GM18511 (cell line): Measurements from ENCODE around the gene GAPT.
A peak's percentile ranks its signal among the peaks of the same experiment; 100 is the strongest.

ENCODE experiments used
- ATAC-seq: cut with Tn5 transposase; IDR thresholded peaks from one replicate; pipeline ENCODE4 v1.9.1; 2021; ENCODE audit warnings: mild to moderate bottlenecking, moderate library complexity; ENCODE audit not compliant: unreplicated experiment

GAPT gene

DNA sequence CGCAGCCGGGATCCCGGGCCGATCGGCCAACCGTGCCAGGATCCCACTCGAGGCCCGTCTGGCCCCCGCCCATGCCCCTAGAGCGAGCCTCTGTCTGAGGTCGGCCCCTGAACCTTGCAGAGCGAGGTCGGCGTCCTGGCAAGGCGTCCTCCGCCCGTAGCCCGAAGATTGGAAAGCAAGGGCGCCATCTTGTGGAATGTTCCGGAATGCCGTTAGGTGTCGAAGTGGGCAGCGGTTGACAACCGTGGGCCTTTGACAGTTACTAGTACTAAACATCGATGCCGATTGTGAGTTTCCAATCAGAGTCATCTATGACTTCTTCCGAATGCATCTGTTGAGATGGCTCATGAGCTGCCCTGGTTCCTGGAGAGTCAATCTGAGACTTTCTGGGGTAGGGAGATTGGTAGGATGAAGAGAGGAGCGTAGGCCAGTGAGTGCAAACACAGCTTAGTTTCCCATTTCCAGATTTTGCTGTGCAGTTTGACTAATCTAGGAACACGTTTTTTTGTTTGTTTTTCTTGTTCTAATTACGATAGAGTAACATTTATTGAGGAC lies 30.4 kb upstream of the GAPT start:
- ATAC-seq: peak; percentile 78

DNA sequence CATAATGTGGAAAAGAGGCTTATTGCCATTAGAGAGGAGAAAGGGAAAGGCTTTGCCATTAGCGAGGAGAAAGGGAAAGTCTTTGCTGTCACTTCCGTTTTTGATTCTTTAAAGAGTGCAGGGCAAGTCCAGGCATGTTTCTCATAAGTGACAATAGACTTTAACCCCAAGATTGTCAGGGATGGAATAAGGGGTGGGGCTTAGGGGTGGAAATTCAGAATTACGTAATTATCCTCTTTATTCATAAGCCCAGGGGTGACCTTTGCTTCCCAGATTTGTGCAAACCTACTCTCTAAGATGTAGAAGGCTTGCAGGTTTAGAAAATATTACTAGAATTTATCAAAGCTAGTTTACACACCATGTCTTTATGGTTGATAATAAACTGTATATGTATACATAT lies 29.1 kb upstream of the GAPT start:
- no peak for ATAC-seq

DNA sequence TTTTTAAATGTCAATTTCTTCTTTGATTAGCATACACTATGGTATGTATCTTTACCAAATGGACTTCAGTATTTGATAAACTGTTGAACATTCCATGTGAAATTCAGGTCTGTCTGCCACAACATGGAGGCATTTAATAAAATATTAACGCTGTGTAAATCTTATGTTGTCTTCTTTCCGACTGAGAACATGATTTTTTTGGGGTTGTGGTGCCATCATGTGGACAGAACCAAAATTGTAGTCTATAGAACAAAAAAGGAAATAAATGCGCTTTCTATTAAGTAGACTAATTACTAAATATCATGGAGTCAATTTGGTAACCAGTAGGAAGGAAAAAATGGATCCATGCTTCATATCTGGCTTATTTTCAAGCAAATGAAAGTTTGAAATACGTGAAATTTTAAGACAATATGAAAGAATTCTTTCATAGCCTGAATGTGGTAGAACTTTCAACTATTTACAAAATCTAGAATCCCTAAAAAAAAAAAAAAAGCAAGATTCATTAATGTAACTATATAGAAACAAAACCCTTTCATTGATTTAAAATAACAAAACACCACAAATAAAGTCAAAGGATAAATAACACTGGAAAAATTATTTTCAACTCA lies 28.5 kb upstream of the GAPT start:
- no peak for ATAC-seq

DNA sequence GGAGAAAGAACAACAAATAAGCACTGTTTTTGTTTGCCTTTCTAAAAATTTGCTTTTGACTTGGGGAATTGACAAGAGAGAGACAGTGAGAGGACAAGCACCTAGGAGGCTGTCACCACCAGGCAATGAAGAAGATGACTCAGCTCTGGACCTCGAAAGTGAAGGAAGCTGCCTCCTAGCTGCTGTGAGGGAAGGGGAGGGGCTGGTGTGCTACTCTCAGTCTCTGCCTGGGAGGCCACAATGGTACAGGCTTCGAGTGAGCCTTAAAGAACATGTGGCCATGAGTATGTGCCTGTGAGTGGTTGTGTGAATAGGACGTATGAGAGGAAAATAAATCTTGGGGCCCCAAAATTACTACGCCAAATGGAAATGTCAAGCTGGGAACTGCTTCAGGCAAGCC lies 24.3 kb upstream of the GAPT start:
- ATAC-seq: peak; percentile 100

DNA sequence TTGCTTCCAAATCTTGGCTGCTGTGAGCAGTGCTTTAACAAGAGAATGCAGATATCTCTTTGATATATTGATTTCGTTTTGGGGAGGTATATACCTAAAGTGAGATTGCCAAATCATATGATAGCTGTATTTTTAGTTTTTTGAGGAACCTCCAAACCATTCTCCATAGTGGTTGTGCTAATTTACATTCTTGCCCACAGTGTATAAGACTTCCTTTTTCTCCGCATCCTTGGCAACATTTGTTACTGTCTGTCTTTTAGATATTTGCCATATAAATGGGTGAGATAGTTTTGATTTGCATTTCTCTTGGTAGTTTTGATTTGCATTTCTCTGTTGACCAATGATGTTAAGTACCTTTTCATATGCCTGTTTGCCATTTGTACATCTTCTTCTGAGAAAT lies 21.3 kb upstream of the GAPT start:
- ATAC-seq: no peak

DNA sequence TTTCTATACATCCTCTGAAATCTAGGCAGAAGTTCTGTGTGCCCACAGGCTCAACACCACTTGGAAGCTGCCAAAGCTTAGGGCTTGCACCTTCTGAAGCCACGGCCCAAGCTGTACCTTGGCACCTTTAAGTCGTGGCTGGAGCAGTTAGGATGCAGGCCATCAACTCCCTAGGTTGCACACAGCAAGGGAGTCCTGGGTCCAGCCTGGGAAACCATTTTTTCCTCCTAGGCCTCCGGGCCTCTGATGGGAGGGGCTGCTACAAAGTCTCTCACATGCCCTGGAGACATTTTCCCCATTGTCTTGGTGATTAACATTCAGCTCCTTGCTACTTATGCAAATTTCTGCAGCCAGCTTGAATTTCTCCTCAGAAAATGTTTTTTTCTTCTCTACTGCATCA lies 15.8 kb upstream of the GAPT start:
- ATAC-seq: no peak

DNA sequence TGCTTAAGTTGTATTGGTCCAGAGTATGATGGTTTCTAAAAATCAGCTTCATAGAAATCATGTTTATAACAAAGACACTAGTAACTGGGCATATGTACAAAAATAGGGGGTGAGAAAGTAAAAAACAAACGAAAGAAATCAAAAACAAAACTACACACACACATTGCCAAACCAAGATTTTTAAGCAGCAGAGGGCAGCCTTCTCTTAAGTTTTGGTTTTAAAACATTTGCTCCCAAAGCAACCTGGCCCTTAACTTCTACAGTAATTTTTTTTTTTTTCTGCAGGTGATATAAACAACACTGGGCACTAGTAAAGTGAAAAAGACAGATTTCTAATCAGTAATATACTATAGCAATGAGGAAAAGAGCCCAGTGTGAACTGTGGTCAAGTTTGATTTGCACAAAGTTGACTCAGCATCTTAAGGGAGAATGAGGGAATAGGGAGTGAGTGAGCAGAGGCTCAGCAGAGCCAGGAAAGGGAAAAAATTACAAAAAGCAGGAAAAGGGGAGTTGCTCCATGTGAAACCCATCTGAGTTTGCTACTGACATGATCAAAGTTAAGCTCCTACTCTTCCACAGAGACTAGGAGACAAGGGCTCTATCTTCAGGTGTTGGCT lies 13.4 kb upstream of the GAPT start:
- no peak for ATAC-seq

DNA sequence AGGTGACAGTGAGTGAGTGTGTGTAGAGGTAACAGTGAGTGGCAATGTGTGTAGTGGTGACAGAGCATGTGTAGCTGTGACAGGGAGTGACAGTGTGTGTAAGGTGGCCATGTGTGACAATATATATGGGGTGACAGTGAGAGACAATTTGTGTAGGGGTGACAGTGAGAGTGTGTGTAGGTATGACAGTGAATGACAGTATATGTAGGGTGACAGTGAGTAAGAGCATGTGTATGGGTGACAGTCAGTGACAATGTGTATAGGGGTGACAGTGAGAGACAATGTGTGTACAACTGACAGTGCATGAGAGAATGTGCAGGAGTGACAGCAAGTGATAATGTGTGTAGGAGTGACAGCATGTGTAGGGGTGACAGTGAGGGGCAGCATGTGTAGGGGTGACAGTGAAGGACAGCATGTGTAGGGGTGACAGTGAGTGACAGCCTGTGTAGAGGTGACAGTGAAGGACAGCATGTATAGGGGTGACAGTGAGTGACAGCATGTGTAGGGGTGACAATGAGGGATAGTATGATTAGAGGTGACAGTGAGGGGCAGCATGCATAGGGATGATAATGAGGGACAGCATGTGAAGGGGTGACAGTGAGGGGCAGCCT lies 10.1 kb upstream of the GAPT start:
- no peak for ATAC-seq

DNA sequence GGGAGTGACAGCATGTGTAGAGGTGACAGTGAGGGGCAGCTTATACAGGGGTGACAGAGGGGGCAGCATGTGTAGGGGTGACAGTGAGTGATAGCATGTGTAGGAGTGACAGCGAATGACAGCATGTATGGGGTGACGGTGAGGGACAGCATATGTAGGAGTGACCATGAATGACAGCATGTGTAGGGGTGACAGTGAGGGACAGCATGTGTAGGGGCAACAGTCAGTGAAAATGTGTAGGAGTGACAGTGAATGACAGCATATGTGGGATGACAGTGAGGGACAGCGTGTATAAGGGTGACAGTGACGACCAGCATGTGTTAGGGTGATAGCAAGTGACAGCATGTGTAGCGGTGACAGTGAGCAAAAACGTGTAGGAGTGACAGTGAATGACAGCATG lies 9.4 kb upstream of the GAPT start:
- no peak for ATAC-seq

DNA sequence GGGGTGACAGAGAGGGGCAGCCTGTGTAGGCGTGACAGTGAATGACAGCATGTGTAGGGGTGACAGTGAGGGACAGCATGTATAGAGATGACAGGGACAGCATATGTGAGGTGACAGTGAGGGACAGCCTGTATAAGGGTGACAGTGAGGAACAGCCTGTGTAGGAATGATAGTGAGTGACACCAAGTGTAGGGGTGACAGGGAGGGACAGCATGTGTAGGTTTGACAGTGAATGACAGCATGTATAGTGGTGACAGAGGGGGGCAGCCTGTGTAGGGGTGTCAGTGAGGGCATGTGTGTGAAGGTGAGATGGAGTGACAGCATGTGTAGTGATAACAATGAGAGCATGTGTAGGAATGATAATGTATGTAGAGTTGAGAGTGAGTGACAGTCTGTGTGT lies 8.7 kb upstream of the GAPT start:
- no peak for ATAC-seq

DNA sequence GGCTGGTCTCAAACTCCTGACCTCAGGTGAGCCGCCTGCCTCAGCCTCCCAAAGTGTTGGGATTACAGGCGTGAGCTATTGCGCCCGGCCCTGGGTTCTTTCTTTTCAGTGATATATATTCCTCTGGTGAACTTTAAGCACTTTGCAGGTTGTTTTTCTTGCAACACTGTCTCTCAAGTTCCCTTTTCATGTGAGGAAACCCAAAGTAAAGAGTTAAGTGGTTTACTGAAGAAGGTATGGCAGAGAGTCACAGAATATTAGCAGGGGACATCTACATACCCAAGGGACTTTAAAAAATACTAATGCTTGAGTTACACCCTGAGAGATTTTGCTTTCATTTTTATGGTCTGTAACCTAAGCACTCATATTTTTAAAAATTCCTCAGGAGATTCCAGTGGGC lies 6.7 kb upstream of the GAPT start:
- no peak for ATAC-seq

DNA sequence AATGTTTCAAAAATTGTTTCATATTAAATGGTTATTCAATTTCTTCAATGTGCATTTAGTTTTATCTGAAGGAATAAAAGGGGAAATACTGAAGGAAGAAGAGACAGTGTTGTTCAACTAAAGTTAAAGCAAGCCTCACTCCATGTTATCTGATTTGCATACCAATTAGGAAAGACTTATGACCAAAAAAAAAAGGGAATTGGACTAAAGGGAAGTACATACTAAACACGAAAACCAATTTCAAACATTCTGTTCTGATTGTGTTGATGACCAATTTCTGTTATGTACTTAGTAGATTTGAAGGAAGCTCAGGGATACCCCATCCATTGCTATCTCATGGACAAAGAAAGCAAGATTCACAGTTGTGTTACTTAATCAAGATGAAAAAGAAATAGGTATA lies 4.9 kb upstream of the GAPT start:
- ATAC-seq: no peak

DNA sequence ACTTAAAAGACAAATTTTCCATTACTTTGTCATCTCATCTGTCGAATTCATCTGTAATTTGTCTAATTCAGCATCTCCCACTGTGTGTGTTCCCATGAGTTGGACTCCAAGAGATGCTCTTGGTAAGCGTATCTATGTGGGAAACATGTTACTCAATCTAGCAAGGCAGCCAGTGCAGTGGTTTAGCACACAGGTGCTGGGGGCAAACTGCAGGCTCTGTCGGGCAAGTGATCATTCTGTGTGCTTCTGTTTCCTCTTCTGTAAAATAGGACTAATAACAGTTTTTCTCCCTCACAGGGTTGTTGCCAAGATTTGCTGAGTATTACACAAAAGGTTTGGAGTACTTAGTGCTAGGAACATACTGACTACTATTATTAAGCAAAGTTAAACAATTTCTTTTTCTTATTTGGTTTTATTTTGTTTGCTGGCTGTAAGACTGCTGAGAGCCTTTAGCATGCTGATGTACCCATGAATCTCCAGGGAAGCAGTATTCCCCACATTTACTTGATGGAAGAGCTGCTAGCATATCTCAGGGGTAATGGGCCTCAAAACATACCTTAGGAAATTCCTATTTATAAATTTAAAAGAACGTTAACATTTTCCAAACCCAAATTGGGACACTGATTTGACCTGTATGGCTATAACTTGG lies 709 bp upstream of the GAPT start:
- ATAC-seq: peak; percentile 55

DNA sequence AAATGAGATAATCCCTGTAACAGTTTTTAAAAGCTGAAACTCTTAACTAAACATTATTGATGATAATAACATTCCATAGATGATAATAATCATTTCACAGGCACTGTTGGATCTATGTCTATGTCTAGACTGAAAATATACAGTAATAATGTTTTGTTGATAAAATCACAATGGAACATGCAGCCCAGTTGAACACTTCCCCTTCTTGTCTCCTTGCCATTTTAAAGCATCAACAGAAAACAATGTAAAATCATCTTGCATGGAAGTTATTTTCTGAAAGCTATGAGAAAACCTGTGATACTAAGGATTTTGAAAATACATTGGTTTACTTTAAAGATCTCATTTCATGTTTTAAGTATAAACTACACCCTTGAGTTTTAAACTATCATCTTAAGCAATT lies 1.9 kb downstream of the GAPT start:
- ATAC-seq: no peak

DNA sequence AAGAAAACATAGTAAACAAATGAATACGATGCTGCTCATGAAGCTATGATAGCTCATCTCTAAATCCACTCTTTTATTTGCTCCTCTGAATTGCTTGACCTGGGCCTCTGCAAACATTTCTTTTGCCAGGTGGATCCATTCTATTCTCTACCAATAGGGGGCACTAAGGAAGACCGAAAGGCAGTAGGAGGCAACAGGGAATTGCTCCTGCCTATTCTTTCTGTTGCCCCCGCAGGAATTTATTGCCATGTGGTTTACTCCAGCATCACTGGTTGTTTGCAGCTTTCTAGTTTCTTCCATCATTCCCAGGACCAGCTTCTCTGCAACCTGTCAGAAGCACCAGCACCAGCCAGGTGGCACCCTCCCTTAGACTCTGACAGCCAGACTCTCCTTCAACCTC lies 5.3 kb downstream of the GAPT start:
- ATAC-seq: no peak

DNA sequence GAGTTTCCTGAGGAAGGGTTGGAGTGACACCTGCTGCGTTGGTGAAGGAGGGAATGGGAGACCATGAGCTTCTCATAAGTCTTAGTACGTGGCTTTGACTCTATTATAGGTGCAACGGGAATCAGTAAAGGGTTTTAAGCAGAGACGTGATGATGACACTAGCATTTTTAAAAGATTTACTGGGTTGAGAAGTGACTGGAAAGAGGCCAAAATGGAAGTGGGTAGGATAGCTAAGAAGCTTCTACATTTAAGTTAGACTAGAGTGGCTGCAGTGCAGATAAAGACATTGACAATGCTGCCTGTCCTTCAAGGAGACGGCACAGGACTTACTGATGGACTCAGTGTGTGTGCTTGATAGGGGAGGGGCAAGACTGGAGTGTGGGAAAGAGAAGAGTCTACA lies 6.2 kb downstream of the GAPT start:
- ATAC-seq: no peak

DNA sequence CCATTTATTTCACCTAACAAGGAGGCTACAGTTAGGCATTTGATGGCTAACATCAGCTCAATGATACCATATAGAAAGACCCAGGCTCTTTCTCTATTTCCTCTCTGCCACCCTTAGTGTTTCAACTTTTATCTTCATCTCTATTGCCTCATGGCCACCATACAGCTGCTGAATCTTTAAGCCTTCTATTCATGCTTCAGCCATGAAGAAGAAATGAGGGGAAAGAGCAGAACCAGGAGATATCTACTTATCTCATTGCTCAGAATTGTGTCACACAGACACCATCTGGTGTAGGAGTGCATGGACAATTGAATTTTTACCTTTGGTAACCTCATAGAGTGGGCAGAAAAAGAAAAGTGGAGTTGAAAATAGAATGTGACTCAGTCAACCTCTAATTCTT lies 6.7 kb downstream of the GAPT start:
- ATAC-seq: no peak

DNA sequence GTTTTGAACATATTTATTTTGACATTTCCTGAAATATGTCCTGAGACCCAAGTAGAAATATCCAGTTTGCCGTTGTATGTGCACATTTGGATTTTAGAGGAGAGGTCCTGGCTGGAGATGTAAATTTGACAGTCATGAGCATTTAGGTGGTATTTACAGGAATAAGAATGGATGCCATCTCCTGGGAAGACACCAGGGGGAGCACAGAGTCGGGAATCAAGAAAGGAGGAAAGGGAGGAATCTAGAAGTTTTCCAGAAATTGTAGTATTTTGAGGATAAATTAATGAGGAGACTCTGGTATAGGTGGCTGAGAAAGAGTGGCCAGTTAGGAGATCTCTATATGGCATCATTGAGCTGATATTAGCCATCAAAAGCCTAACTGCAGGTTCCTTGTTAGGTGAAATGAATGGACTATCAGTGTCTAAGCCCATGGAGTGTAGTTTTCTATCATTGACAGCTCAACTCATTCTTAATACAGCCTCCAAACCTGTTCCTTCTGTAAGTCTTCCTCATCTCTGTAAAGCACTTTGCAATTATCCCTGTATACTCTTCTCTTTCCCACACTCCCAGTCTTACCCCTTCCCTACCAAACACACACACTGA lies 7.2 kb downstream of the GAPT start:
- ATAC-seq: no peak

DNA sequence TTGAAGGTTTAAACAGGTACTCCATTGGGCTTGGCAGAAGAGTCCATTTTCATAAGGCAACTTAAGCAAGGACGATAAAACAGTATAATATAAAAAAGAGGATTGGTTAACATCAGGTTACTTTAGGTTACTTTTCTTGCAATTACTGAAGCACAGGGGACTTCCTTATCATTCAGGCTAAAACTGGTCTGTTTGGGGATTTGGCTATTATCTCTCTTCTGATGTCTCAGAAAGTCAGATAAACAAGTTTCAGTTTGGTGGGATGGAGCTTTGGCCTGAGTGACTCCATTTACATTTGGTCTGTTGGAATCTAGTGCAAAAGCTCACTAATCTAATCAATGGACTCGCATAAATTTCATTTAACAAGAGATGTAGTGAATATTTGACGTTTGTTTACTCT lies 8.0 kb downstream of the GAPT start:
- no peak for ATAC-seq

DNA sequence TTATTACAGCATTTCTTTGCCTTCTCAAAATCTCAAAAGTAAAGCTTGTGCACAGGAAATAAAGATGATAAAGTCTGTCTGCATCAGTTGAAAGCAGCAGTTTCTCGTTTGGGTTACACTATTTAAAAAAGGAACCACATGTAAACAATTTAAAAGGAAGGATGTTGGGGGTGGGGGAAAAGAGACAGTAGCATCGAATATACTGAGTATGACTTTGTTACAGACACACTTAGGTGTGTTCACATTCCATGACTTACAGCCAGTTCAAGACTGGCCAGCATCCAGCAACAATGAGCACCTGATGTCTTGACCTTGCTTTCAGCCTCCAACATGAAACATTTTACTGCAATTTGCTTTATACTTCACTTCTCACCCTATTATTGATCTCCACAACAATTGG lies 8.7 kb downstream of the GAPT start:
- no peak for ATAC-seq

DNA sequence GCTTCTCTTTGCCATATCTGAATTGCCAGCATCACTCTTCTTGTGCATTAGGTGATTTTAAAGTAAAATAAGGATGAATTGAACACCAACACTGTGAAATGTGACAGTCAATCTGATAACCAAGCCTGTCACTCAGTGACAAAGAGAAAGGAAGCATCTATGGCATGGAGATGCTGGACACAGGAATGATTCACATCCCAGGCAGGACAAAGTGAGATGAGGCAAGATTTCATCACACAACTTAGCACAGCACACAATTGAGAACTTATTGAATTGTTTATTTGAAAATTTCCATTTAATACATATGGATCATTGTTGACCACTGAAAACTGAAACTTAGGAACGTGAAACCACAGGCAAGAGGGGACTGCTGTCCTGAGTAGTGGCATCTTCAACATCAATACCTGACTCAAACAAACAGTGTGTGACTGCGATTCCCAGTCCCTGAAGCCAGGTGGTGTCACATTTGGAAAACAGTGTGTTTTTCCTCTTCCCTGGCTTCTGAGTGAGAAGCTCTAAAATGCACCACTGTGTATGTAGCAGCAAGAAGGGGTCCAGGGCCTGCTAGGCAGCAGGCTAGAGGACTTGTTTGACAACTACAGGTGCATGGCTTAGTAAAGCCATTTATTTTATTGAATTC lies 10.7 kb downstream of the GAPT start:
- ATAC-seq: no peak
